Lower leg skin (tissue), 3 donors: ENCODE results near the gene MYL9.

Source experiments
- POLR2A ChIP-seq, 2 donors: fragments of 450-650 bp; IDR thresholded peaks; one replicate each; pipeline ENCODE4 v1.6.1; 2016 to 2017; ENCODE audit warnings: antibody characterized with exemption in 2 of 2, mild to moderate bottlenecking in 1 of 2, moderate library complexity in 1 of 2
- TF ChIP-seq, protein P1 (sequence below), 3 donors: fragments of 450-650 bp; IDR thresholded peaks; one replicate each; pipeline ENCODE4 v1.5.1; 2016; ENCODE audit warnings: antibody characterized with exemption in 3 of 3, mild to moderate bottlenecking in 3 of 3, moderate library complexity in 2 of 3

DNA sequence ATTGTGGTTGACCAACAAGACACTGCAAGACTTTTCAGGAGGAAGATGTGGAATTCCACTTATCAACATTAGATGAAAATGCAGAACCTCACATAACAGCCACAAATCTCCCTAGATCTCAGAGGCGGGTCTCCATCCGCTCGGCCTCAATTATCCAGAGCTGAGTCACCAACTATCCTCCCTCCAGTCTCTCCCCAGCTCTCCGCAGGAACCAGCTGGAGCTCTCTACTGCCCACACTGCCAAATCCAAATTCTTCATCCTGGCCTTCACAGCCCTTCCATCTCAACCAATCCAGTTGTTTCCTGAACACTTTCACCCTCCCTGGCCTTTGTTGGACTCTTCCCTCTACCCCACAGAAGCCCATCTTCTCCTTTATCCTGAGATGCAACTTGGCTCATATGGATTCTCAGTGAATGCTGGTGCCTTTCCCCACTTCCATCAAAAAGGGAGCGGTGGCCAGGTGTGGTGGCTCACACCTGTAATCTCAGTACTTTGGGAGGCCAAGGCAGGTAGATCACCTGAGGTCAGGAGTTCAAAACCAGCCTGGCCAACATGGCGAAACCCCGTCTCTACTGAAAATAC, 28.6 kb downstream of the MYL9 start:
- TF ChIP-seq, protein P1, sequence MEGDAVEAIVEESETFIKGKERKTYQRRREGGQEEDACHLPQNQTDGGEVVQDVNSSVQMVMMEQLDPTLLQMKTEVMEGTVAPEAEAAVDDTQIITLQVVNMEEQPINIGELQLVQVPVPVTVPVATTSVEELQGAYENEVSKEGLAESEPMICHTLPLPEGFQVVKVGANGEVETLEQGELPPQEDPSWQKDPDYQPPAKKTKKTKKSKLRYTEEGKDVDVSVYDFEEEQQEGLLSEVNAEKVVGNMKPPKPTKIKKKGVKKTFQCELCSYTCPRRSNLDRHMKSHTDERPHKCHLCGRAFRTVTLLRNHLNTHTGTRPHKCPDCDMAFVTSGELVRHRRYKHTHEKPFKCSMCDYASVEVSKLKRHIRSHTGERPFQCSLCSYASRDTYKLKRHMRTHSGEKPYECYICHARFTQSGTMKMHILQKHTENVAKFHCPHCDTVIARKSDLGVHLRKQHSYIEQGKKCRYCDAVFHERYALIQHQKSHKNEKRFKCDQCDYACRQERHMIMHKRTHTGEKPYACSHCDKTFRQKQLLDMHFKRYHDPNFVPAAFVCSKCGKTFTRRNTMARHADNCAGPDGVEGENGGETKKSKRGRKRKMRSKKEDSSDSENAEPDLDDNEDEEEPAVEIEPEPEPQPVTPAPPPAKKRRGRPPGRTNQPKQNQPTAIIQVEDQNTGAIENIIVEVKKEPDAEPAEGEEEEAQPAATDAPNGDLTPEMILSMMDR (IDR thresholded peaks at IDR 0.05), result no peak
- TF ChIP-seq POLR2A (IDR thresholded peaks at IDR 0.05), result no peak
